Mesenchymal stem cell (in vitro differentiated cells and primary cell): ENCODE results near the gene ZNF366.

Source experiments
- DNase-seq: peaks from one replicate; pipeline ENCODE4 v3.0.0-alpha.2; 2013
- H2AFZ ChIP-seq: one replicate; pipeline ENCODE4 v1.6.1; 2013; ENCODE audit warnings: low read depth, mild to moderate bottlenecking, control low read depth, inconsistent platforms, low read length, moderate library complexity
- H2AK5ac ChIP-seq: 2 replicates; pipeline ENCODE4 v1.6.1; 2013; ENCODE audit warnings: low read length, moderate library complexity, mild to moderate bottlenecking, inconsistent platforms; ENCODE audit not compliant: severe bottlenecking
- H2BK120ac ChIP-seq: one replicate; pipeline ENCODE4 v1.6.1; 2013; ENCODE audit warnings: low read depth, mild to moderate bottlenecking, inconsistent platforms, low read length, moderate library complexity
- H2BK12ac ChIP-seq, 2 experiments: one replicate each; pipeline ENCODE4 v1.6.1; 2013; ENCODE audit warnings: inconsistent platforms in 2 of 2, low read length in 2 of 2, mild to moderate bottlenecking in 2 of 2, moderate library complexity in 2 of 2, control low read depth in 1 of 2
- H2BK15ac ChIP-seq: one replicate; pipeline ENCODE4 v1.6.1; 2013; ENCODE audit warnings: mild to moderate bottlenecking, low read depth, inconsistent platforms; ENCODE audit not compliant: poor library complexity, severe bottlenecking
- H2BK5ac ChIP-seq: 2 replicates; pipeline ENCODE4 v1.6.1; 2013; ENCODE audit warnings: low read depth, mild to moderate bottlenecking, low read length, control low read depth, inconsistent platforms; ENCODE audit not compliant: poor library complexity, severe bottlenecking
- H3K14ac ChIP-seq, 2 experiments: one replicate each; pipeline ENCODE4 v1.6.1; 2013; ENCODE audit warnings: inconsistent platforms in 2 of 2, low read length in 2 of 2, control low read depth in 1 of 2, mild to moderate bottlenecking in 1 of 2, moderate library complexity in 1 of 2
- H3K18ac ChIP-seq, 2 experiments: one replicate each; pipeline ENCODE4 v1.6.1; 2013; ENCODE audit warnings: inconsistent platforms in 2 of 2, low read length in 2 of 2, control low read depth in 1 of 2, low read depth in 1 of 2, mild to moderate bottlenecking in 1 of 2
- H3K23ac ChIP-seq, 2 experiments: one replicate each; pipeline ENCODE4 v1.6.1; 2013; ENCODE audit warnings: inconsistent platforms in 2 of 2, low read length in 2 of 2, mild to moderate bottlenecking in 2 of 2, moderate library complexity in 2 of 2, control low read depth in 1 of 2
- H3K27ac ChIP-seq: 2 replicates; pipeline ENCODE4 v1.5.1; 2013; ENCODE audit warnings: mild to moderate bottlenecking, moderate library complexity, low read length, control low read depth, inconsistent platforms; ENCODE audit not compliant: poor library complexity, severe bottlenecking
- H3K27me3 ChIP-seq, 2 experiments: 2 replicates each; pipeline versions ENCODE4 v1.6.1 to v1.7.0; 2013; ENCODE audit warnings: low read length in 2 of 2, mild to moderate bottlenecking in 2 of 2, moderate library complexity in 2 of 2, control low read depth in 1 of 2, inconsistent platforms in 1 of 2; ENCODE audit not compliant: control insufficient read depth in 1 of 2, insufficient read depth in 1 of 2
- H3K36me3 ChIP-seq, 2 experiments: 2 replicates each; pipeline versions ENCODE4 v1.6.1 to v1.7.0; 2013; ENCODE audit warnings: low read length in 2 of 2, control low read depth in 1 of 2, inconsistent platforms in 1 of 2, low read depth in 1 of 2, mild to moderate bottlenecking in 1 of 2; ENCODE audit not compliant: insufficient read depth in 2 of 2, control insufficient read depth in 1 of 2
- H3K4ac ChIP-seq, 2 experiments: one replicate each; pipeline ENCODE4 v1.6.1; 2013; ENCODE audit warnings: inconsistent platforms in 2 of 2, low read length in 2 of 2, mild to moderate bottlenecking in 2 of 2, moderate library complexity in 2 of 2, control low read depth in 1 of 2, low read depth in 1 of 2
- H3K4me1 ChIP-seq: 2 replicates; pipeline ENCODE4 v1.6.1; 2013; ENCODE audit warnings: low read depth, low read length, control low read depth; ENCODE audit not compliant: control insufficient read depth, insufficient read depth
- H3K4me2 ChIP-seq: 2 replicates; pipeline ENCODE4 v1.6.1; 2013; ENCODE audit warnings: low read length, mild to moderate bottlenecking, inconsistent platforms; ENCODE audit not compliant: poor library complexity, severe bottlenecking
- H3K4me3 ChIP-seq, 2 experiments: 2 replicates each; pipeline versions ENCODE4 v1.5.1 to v1.7.0; 2013; ENCODE audit warnings: low read length in 2 of 2, mild to moderate bottlenecking in 2 of 2, control low read depth in 1 of 2, low read depth in 1 of 2; ENCODE audit not compliant: insufficient read depth in 1 of 2
- H3K79me1 ChIP-seq: replicated peaks from 2 replicates; pipeline ENCODE4 v1.6.1; 2013; ENCODE audit warnings: mild to moderate bottlenecking, control low read depth, low read length, inconsistent platforms; ENCODE audit not compliant: poor library complexity, severe bottlenecking
- H3K9ac ChIP-seq: 2 replicates; pipeline ENCODE4 v1.7.0; 2013; ENCODE audit warnings: mild to moderate bottlenecking, low read length, moderate library complexity
- H3K9me3 ChIP-seq: 2 replicates; pipeline ENCODE4 v1.7.0; 2013; ENCODE audit warnings: mild to moderate bottlenecking, low read length; ENCODE audit not compliant: control insufficient read depth
- H4K8ac ChIP-seq: one replicate; pipeline ENCODE4 v1.6.1; 2013; ENCODE audit warnings: inconsistent platforms, mild to moderate bottlenecking, low read length, moderate library complexity
- H4K91ac ChIP-seq: one replicate; pipeline ENCODE4 v1.6.1; 2013; ENCODE audit warnings: mild to moderate bottlenecking, low read length, inconsistent platforms
- WGBS: methylation state at CpG from one replicate; pipeline ENCODE4 v1.1.7; 2013; ENCODE audit warnings: mixed read lengths; 5-methylcytosine and 5-hydroxymethylcytosine counted together

The ZNF366 gene

DNA sequence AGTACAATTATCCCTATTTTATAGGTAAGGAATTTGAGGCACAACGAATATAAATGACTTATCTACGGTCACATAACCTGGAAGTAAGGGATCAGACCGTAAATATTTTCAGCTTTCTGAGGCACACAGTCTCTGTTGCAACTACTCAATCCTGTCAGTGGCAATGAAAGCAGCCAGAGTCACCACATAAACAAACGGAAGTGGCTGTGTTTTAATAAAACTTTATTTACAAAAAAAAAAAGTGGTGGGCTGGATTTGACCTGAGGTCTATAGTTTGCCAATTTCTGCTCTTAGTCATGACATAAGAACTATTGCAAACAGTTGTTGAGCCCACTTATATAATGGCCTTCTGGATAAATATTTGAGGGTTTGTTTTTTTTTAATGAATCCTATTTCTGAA is 29.6 kb downstream of the ZNF366 start:
- Histone ChIP-seq H2AK5ac (no peak overlapping the region), H3K23ac (no peak overlapping the region), H2BK15ac (no peak overlapping the region), H3K18ac (no peak overlapping the region), H2AFZ (no peak overlapping the region), H2BK120ac (no peak overlapping the region), H3K27me3 (no peaks in the 10 kb centered on the region), H4K91ac (no peak overlapping the region), H3K36me3 (no peaks in the 10 kb centered on the region), H3K9ac (no peak overlapping the region), H3K9me3 (no peaks in the 10 kb centered on the region), H2BK5ac (no peak overlapping the region), H4K8ac (no peak overlapping the region), H2BK12ac (no peak overlapping the region), H3K4me2 (no peak overlapping the region), H3K4ac (no peak overlapping the region), H3K27ac (no peak overlapping the region), H3K4me3 (no peak overlapping the region), H3K14ac (no peak overlapping the region), H3K79me1 (no peaks in the 10 kb centered on the region), H3K4me1 (no peaks in the 10 kb centered on the region)
- no peak for DNase-seq
- WGBS, result 80% methylated on average over 3 of the region's 4 CpGs

DNA sequence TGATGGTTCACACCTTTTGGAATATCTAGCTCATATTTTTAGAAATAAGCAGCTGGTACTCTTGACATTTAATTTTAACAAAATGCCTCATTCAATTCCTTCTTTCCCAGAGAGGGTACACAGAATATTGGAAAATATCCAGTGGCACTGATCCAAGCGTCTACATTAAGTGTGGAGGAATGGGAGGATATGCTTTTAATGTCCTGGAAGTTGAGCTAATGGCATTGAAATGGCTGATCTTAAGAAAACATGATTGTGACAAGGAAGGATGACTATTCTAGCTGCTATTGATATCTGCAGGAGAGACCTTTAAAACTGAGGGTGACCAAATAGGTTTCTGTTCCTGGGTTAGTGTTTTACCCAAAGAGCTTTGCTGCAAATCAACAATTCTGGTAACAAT is 30.0 kb downstream of the ZNF366 start:
- H4K8ac ChIP-seq, result no peak overlapping the region
- H3K36me3 ChIP-seq, result no peaks in the 10 kb centered on the region
- no peak overlapping the region for H3K14ac ChIP-seq
- H3K23ac ChIP-seq, result no peak overlapping the region
- DNase-seq, result no peak
- H3K4me1 ChIP-seq, result no peaks in the 10 kb centered on the region
- no peak overlapping the region for H2AFZ ChIP-seq
- H3K27me3 ChIP-seq, result no peaks in the 10 kb centered on the region
- H3K9ac ChIP-seq, result no peak overlapping the region
- no peak overlapping the region for H2BK5ac ChIP-seq
- no peak overlapping the region for H3K18ac ChIP-seq
- H2AK5ac ChIP-seq, result no peak overlapping the region
- WGBS, result 95% methylated on average over 1 of the region's 1 CpG
- H2BK120ac ChIP-seq, result no peak overlapping the region
- H2BK15ac ChIP-seq, result no peak overlapping the region
- no peak overlapping the region for H3K4ac ChIP-seq
- H4K91ac ChIP-seq, result no peak overlapping the region
- no peak overlapping the region for H3K27ac ChIP-seq
- H3K4me3 ChIP-seq, result no peak overlapping the region
- no peaks in the 10 kb centered on the region for H3K79me1 ChIP-seq
- no peaks in the 10 kb centered on the region for H3K9me3 ChIP-seq
- H3K4me2 ChIP-seq, result no peak overlapping the region
- no peak overlapping the region for H2BK12ac ChIP-seq

DNA sequence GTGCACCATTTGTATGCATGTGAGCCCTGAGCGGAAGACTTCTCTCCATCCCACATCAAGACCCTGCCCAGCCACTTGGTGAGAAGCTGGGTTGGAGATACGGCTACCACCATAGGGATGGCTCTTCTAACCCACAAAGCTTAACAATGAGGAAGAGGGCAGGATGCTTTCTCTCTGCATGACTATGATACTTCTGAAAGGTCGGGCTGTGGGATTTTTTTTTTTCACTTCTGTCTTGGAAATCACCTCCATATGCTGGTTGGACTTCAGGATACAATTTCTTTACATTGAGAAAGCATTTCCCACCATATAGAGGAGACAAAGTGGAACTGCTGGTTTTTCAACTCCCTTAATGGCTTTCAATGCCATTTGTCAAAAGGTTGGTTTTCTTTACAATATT is 30.5 kb downstream of the ZNF366 start:
- Histone ChIP-seq H3K4me1 (no peaks in the 10 kb centered on the region), H2AK5ac (no peak overlapping the region), H3K14ac (no peak overlapping the region), H3K18ac (no peak overlapping the region), H2BK5ac (no peak overlapping the region), H3K4me3 (no peak overlapping the region), H2BK120ac (no peak overlapping the region), H3K4ac (no peak overlapping the region), H2BK15ac (no peak overlapping the region), H3K9me3 (no peaks in the 10 kb centered on the region), H3K79me1 (no peaks in the 10 kb centered on the region), H3K36me3 (no peaks in the 10 kb centered on the region), H2BK12ac (no peak overlapping the region), H4K8ac (no peak overlapping the region), H3K23ac (no peak overlapping the region), H3K27me3 (no peaks in the 10 kb centered on the region), H3K4me2 (no peak overlapping the region), H3K9ac (no peak overlapping the region), H3K27ac (no peak overlapping the region), H4K91ac (no peak overlapping the region), H2AFZ (no peak overlapping the region)
- no peak for DNase-seq
- WGBS, result 100% methylated on average over 2 of the region's 3 CpGs

DNA sequence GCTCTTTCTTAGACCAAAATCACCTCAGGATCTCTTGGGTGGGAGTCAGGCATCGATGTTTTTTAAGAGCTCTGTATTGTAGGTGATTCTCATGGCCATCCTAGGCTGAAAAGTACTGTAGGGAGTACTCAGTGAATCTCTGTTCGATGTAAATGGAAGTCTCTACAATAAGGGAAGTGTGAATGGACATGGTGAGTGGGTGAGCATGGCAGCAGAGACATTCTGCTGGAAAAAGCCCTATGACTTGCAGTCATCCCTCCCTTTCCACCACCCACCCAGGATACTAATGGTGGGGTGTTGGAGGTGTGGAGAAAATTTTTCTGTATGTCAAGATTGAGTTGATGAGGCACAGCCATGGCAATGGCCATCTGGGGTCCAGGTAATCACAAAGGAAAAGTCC is 30.9 kb downstream of the ZNF366 start:
- no peak for DNase-seq
- 63% methylated on average over 2 of the region's 2 CpGs for WGBS
- H3K18ac ChIP-seq, result no peak overlapping the region

More for the DNA sequence above, 30.9 kb downstream of the ZNF366 start:
- Histone ChIP-seq H2AFZ (no peak overlapping the region), H3K9ac (no peak overlapping the region), H3K23ac (no peak overlapping the region), H3K4me1 (no peaks in the 10 kb centered on the region), H2BK120ac (no peak overlapping the region), H2BK15ac (no peak overlapping the region), H3K27ac (no peak overlapping the region), H4K91ac (no peak overlapping the region), H2AK5ac (no peak overlapping the region), H2BK12ac (no peak overlapping the region), H4K8ac (no peak overlapping the region), H3K4ac (no peak overlapping the region), H3K4me2 (no peak overlapping the region), H3K9me3 (no peaks in the 10 kb centered on the region), H3K36me3 (no peaks in the 10 kb centered on the region), H2BK5ac (no peak overlapping the region), H3K4me3 (no peak overlapping the region), H3K14ac (no peak overlapping the region), H3K79me1 (no peaks in the 10 kb centered on the region), H3K27me3 (no peaks in the 10 kb centered on the region)
